Measurements from ENCODE around the gene PCCA.

DNA sequence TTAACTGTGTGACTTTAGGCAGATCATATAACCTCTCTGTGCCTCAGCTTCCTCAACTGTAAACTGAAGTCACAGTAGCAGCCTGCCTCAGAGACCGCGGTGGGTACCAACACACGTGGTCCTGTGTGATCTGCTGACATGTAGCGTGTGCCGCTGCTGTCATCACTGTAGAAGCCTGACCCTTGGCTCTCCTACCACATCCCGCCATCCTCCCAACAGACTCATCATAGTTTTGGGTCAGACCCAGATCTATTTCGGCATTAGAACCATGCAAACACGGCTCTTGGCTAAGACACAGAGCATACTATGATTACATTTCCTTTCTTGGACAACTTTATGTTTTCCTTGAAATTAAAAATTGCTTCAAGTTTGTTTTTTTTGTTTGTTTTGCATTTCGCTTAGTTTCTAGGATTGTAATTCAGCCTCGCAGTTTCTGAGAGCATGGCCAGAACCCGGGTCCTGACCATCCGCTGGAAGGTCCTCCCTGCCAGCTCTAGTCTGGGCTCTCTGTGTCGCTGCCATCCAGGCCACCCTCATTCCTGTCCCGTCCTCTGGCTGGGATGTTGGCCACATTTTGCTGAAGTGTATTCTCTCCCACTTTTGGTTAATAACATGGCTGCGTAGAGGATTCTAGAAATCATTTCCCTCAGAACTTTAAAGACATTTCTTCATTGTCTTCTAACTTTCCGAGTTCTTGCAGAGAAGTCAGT lies 446.7 kb downstream of the PCCA start:
- TF ChIP-seq CTCF (IDR thresholded peaks at IDR 0.05): no peak
- TF ChIP-seq POLR2A (IDR thresholded peaks at IDR 0.05): no peak
- TF ChIP-seq POLR2AphosphoS5 (IDR thresholded peaks at IDR 0.05): no peak
- TF ChIP-seq EP300 (IDR thresholded peaks at IDR 0.05): no peak
